ENCODE data around the gene MIF.
"Not testable (repeated sequence)": the region's sequence is repeated elsewhere in the genome, so short reads cannot be mapped to it uniquely, and the experiment has no call there.

Gene MIF

DNA sequence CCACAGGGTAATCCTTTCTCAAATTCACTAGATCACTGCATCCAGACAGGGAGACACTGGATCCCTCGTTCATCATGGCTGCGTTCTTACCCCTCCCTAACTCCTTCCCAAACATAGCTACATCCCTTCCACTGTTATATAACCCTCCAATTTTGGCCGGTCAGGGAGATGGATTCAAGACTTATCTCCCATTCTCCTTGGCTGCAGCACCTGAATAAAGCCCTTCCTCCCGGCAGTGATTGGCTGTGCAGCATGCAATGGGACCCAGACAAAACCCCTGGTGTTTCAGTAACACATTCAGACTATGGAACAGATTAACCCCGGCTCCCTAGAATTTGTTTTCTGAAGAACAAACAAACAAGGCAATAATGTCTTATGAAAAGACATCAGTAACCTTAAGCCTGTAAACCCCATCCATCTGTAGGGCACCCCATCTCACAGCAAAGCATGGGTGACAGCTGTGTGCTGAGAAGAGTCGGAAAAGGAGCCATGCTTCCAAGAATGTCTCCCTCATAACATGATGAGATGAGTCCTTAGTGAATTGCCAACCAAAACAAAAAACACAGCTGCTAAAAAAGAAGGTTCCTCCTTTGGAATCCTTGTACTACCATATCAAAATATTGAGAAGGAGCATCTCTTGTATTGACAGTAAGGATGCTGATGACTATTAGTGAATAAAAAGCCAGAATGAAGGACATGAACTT is 5.0 kb downstream of the MIF start:
- DNase-seq (ENCODE audit: extremely low spot score, insufficient read length, low read depth) (no peak), FAIRE-seq (no peak)

DNA sequence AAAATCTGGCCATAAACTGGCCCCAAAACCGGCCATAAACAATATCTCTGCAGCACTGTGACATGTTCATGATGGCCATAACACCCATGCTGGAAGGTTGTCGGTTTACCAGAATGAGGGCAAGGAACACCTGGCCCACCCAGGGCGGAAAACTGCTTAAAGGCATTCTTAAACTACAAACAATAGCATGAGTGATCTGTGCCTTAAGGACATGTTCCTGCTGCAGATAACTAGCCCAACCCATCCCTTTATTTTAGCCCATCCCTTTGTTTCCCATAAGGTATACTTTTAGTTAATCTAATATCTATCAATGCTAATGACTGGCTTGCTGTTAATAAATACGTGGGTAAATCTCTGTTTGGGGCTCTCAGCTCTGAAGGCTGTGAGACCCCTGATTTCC is 6.0 kb downstream of the MIF start:
- not testable (repeated sequence) for DNase-seq (ENCODE audit: extremely low spot score, insufficient read length, low read depth); FAIRE-seq

DNA sequence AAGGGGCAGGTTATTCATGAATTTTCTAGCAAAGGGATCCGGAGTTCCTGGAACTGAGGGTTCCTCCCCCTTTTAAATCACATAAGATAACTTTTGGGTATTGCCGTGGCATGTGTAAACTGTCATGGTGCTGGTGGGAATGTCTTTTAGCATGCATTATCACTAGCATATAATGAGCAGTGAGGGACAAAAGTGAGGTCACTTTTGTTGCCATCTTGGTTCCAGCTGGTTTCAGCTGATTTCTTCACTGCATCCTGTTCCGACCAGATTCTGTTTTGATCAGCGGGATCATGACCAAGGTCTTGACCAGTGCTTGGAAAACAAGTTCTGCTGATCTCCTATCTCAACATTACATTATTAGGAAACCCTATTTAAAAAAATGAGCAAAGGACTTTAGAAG is 7.4 kb downstream of the MIF start:
- no peak for FAIRE-seq
- DNase-seq (ENCODE audit: extremely low spot score, insufficient read length, low read depth): no peak

DNA sequence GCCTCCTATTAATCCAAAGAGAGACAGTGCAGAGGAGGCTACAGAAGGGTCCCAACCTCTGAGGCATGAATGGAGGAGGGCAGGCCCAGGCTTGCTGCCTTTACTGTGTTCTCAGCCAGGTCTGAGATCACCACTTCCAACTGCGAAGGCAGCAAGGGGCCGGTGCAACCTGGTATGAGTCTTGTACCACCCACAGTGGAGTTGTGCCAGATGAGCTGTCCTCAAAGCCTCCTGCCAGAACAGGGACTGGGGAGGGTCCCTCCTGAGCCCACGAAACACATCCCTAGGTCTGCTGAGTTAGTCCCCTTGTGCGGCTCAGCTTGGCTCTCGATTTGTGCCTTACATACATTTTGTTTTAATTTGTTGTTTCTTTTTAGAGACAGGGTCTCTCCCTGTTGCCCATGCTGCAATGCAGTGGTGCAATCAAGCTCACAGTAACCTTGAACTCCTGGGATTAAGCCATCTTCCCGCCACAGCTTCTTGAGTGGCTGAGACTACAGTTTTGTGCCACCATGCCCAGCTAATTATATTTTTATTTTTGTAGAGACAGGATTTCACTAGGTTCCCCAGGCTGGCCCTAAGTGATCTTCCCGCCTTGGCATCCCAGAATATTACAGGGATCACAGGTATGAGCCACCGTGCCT is 9.3 kb downstream of the MIF start:
- DNase-seq (ENCODE audit: extremely low spot score, insufficient read length, low read depth) (no peak), FAIRE-seq (no peak)

DNA sequence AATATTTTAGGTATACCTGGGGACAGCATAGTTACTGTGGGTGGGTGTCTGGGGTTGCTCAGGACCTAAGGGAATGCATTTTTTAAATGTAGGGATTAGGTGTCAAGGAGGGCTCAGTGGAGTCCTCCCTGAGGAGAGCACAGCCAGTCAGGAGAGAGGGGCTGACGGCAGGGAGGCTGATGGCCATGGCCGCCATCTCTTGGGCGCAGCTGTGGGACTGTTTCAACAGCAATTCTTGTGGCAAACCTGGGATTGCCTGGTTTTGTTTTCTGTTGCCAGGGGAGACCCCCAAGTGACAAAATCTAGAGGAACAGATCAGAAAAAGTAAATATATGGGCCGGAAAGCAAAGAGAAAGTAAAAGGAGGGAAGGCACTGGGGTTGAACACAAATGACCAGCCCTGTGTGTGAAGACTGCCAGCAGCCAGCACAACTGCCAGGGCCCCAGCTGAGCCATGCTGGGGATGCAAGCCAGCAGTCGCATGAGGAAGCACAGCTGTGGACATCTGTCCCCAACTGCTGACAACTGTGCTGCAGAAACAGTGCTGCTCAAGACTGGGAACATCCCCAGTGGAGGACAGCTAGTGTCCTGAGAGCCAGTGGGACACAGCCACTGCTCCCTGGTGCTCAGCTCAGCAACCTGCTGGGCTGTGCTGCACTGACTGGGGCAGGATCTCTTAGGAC is 10.5 kb downstream of the MIF start:
- no peak for FAIRE-seq
- no peak for DNase-seq (ENCODE audit: extremely low spot score, insufficient read length, low read depth)

DNA sequence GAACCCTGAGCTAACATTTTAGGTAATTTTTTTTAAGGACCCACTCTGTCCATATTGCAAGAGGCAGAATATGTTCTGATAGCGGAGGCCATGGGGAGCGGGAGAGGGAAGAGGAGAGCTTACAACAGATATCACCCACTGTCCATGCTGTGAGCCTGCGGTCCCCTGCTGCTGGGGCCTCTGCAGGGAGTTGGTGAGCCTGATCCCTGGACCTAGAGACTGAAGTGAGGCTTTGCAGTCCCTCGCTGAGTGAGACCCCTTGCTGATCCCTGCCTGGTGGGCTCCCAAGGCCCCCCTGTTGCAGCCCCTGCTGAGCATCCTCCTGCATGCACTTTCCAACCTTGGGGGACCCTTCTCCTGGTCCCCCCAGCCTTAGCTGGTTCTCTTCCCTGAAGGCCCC is 12.5 kb downstream of the MIF start:
- no peak for DNase-seq (ENCODE audit: extremely low spot score, insufficient read length, low read depth)
- FAIRE-seq: no peak

DNA sequence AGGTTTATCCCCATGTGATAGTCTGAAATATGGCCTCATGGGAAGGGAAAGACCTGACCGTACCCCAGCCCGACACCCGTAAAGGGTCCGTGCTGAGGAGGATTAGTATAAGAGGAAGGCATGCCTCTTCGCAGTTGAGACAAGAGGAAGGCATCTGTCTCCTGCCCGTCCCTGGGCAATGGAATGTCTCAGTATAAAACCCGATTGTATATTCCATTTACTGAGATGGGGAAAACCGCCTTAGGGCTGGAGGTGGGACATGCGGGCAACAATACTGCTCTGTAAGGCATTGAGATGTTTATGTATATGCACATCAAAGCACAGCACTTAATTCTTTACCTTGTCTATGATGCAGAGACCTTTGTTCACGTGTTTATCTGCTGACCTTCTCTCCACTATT is 13.2 kb downstream of the MIF start:
- DNase-seq (ENCODE audit: extremely low spot score, insufficient read length, low read depth); FAIRE-seq: not testable (repeated sequence)

DNA sequence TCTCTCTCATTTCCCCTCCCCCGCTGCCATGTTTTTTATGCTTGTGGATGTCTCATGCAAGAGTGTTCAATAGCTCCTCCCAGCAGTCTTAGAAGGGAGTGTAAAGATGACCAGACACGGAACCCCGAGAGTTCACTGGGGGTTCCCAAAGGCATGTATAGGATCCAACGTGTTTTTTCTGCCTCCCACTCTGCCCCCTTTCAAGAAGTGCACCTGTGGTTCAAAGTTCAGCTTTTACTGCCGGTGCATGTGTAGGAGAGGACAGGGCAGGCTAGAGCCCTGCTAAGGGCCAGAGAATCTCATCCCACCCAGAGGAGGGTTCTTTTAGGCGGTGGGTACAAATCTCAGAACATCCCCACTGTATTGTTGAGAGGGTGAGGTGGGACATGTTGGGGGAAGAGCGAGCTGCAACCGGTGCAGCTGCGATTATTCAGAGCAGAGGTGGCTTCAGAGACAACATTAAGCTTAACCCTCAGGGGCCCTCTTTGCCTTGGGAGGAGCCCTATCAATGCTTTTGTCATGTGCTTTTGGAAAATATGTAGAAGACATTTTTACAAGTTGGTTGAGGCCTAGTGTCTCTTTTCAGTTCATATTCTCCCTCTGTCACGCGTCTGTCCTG is 14.5 kb downstream of the MIF start:
- DNase-seq (ENCODE audit: extremely low spot score, insufficient read length, low read depth) (no peak), FAIRE-seq (no peak)

DNA sequence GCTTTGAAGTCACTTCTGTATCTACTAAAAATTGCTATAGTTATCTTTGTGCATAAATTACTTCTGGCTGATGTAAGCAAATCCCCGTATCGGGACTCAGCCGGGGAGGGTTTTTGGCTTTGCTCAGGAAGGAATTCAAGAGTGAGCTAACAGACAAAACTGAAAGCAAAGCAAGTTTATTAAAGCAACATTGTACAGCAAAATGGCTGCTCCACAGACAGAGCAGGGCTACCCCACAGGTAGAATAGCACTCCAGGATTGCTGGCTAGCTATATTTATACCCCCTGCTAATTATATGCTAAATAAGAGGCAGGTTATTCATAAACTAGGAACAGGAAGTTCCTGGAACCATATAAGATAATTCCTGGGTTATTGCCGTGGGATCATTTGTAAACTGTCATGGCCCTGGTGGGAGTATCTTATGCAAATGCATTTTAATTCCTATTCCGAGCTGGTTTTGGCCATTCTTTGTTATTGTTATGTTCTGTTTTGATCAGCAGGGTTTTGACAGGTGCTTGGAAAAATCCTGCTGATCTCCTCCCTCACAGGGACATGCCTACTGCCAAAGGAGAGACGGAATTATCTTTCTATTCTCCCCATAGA is 15.2 kb downstream of the MIF start:
- FAIRE-seq (no peak), DNase-seq (ENCODE audit: extremely low spot score, insufficient read length, low read depth) (no peak)

DNA sequence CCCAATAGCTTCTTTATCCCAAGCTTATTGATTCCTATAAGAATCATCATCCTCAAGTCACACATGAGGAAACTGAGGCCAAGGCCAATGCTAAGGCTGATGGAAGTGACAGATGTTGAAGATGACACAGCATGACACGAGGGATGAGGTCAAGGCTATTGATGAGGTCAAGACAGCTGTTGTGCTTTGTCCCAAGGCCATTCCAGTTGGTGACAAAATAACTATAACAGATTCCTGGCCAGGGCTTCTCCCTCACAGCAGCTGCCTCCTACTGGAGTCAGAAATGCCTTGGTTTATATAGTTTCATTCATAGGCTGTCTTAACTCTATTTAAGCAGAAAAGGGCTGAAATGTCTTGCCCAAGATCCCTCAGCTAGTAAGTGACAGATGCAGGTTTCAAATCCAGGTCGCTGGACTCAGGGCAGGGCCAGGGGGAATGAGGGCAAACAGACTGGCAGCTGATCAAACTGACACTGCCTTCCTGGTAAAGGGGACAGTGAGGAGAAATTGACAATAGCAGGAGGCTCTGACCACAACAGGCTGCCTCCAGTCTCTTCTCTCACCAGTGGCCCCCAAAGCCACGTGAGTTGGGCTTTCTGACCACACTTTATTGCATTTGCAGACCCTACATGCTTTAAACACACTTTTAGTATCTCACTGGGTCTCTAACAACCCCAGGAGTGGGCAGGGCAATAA is 16.5 kb downstream of the MIF start:
- no peak for FAIRE-seq
- DNase-seq (ENCODE audit: extremely low spot score, insufficient read length, low read depth): no peak

DNA sequence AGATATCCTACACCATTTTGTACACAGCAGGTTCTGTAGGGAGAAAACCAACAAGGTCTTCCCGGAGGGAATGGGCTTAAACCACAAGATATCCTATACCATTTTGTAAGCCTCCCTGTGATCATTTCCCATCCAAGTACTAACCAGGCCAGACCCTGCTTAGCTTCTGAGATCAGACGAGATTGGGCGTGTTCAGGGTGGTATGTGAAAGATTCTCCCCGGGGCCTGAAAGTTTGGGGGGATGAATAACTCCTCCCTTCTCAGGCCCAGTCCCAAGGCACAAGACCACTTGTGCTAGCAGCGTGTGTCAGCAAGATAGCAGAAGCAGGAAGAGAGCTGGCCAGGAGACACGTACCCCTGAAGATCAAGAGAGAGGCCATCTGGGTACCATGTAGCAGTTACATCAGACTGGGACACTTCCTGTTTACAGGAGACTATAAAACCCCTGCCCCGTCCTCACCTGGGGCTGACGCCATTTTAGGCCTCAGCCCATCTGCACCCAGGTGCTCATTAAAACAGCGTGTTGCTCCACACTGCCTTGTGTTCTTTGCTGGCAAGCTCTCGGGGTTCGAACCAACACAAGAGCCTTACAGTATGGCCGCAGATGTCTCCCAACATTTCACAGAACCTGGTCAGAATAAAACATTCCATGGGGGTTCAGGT is 17.3 kb downstream of the MIF start:
- DNase-seq (ENCODE audit: extremely low spot score, insufficient read length, low read depth) (no peak), FAIRE-seq (no peak)

DNA sequence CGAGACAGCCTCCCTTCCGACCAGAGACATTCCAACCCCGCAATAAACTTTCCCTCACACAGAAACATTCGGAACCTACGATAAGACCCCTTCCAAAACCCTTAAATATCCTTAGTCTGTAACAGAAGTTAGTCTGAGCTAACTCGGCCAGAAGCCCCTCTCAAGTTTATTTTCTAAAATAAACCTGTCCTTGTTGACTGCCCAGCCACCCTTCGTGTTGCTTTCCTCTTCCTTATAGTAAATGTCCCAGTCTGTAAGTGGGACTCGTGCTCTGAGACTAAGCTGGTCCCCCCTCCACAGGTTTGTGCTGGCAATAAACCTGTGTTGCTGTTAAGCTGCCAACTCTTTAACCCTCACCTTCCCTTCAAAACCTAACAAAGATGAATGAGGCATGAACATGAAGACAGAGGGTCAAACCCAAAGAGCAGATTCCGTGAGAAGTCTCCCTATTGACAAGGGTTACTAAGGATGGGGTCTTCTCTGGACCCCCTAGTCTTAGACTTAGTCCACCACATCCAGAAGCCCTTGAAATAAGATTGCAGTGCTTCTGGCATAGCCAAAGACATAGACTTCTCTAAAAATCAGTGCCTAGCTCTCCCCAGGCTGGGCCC is 18.2 kb downstream of the MIF start:
- FAIRE-seq: no peak
- no peak for DNase-seq (ENCODE audit: extremely low spot score, insufficient read length, low read depth)

DNA sequence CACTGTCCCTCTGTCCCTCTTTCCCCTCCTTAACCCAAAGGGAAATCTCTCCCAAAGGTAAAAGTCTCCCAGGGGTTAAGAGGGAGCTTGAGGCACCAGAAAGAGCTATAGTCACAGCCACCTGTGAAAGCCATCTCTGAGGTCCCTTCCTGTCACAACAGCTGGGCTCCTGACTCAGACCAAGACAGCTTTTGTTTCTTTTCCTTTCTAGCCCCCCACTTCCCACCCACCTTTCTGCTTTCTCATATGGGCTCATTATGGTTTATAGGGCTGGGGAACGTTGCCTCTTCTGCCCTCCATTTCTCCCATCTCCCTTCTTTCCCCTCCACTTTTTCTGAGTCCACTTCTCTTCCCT is 19.1 kb downstream of the MIF start:
- DNase-seq (ENCODE audit: extremely low spot score, insufficient read length, low read depth) (no peak), FAIRE-seq (peak; percentile 67)

DNA sequence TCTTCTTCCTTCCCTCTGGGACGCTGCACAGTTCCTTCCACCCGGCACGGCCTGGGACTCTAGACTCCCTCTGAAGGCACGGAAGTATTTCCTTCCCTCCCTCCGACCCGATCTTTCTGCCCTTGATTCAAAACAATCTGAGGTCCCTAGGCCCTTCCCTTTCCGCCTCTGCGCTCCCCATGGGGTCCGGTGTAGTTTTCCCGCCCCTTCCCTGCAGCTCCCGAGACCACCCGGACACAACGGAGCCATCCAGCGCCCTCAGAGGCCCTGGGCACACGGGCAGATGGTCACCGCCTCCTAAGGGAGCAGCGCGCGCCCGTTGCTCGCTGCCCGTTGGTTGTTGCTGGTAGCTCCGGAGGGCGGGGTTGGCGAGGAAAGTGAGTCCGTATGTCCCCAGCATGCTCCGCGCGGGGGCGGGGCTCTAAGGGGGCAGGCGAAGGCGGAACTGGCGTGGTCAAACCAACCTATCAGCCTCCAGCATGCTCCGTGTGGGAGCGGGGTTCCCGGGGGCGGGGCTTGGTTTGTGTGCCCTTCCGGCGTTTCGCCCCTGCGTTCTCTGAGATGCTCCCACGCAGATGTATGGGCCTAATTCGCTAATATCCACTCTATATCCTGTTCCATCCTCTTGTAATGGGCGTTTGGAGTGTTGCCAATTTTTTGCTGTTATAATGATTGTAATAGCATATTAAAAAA is 19.6 kb downstream of the MIF start:
- FAIRE-seq (peak; percentile 99), DNase-seq (ENCODE audit: extremely low spot score, insufficient read length, low read depth) (peak; percentile 97)

DNA sequence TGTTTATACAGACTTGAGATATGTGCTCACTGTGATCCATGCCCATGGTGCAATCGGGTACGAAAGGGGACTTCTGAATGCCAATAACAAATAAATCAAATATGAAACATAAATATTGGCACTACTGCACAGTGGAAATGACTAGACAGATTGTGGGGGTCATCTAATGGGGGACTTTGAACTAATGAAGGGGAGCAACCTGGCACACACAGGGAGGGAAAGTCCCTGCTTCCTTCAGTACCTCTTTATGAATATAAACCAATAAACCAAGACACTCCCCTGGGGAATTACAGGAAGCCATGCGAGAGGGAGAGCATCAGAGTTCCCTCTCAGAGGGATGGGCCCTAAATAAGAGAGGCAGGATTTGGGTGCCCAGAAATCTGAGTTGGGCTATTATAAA is 21.1 kb downstream of the MIF start:
- FAIRE-seq (peak; percentile 9), DNase-seq (ENCODE audit: extremely low spot score, insufficient read length, low read depth) (no peak)

DNA sequence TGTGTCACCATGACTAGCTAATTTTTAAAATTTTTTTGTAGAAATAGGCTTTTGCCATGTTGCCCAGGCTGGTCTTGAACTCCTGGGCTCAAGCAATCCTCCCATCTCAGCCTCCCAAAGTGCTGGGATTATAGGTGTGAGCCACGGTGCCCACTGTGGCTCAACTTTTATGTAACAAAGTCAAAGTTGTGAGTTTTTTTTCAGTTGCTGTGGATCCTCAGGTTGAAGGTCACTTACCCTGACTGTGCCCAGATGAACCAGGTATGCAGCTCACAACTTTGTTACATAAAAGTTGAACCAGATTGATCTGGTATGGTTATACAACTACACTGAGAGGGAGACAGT is 26.1 kb downstream of the MIF start:
- not testable (repeated sequence) for FAIRE-seq; DNase-seq (ENCODE audit: extremely low spot score, insufficient read length, low read depth)

DNA sequence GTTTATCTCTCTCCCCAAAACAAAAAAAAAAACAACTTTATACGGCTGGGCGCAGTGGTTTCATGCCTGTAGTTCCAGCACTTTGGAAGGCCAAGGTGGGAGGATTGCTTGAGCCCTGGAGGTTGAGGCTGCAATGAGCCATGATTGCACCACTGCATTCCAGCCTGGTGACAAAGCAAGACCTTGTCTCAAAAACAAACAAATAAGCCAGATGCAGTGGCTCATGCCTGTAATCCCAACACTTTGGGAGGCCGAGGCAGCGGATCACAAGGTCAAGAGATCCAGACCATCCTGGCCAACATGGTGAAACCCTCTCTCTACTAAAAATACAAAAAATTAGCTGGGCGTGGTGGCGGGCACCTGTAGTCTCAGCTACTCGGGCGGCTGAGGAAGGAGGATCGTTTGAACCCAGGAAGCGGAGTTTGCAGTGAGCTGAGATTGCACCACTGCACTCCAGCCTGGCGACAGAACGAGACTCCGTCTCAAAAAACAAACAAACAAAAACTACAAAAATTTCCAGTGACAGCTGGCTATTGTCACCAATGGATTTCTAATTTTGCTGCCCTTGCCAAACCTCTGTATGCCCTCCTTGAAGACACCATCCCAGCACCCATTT is 27.5 kb downstream of the MIF start:
- FAIRE-seq; DNase-seq (ENCODE audit: extremely low spot score, insufficient read length, low read depth): not testable (repeated sequence)

DNA sequence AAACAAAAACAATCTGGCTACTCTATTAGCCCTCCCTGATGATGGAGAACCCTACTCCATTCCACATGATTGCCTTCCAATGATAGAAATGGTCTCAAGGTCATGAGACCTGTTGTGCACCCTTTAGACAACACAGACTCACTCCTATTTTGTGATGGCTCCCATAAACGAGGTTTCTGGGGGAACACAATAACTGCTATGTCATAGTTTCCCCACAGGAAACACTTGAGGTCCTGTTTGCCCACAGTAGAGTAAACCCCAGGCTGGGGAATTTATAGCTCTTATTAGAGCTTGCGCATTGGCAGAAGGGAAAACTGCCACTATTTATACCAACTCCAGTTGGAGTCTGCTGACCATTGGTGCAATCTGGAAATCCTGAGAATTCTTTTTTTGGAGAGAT is 28.7 kb downstream of the MIF start:
- FAIRE-seq (no peak), DNase-seq (ENCODE audit: extremely low spot score, insufficient read length, low read depth) (no peak)

Data from GM18507 (cell line).